Hepatocyte (in vitro differentiated cells): ENCODE measurements around the gene ZNF91.

Source experiments
- EZH2 ChIP-seq: fragments of 200-600 bp; sonication (generic); IDR thresholded peaks from 2 replicates; pipeline ENCODE4 v1.6.1; 2016; ENCODE audit warnings: antibody characterized with exemption, mild to moderate bottlenecking, borderline replicate concordance
- EZH2phosphoT487 ChIP-seq: fragments of 200-600 bp; sonication (generic); IDR thresholded peaks from one replicate; pipeline ENCODE4 v1.6.1; 2018; ENCODE audit warnings: antibody characterized with exemption, mild to moderate bottlenecking, low read depth, moderate library complexity; ENCODE audit not compliant: unreplicated experiment, severe bottlenecking
- TF ChIP-seq, protein P1 (sequence below): fragments of 200-600 bp; sonication (generic); IDR thresholded peaks from 2 replicates; pipeline ENCODE4 v1.5.1; 2016; ENCODE audit warnings: antibody characterized with exemption, mild to moderate bottlenecking; ENCODE audit not compliant: poor library complexity

DNA sequence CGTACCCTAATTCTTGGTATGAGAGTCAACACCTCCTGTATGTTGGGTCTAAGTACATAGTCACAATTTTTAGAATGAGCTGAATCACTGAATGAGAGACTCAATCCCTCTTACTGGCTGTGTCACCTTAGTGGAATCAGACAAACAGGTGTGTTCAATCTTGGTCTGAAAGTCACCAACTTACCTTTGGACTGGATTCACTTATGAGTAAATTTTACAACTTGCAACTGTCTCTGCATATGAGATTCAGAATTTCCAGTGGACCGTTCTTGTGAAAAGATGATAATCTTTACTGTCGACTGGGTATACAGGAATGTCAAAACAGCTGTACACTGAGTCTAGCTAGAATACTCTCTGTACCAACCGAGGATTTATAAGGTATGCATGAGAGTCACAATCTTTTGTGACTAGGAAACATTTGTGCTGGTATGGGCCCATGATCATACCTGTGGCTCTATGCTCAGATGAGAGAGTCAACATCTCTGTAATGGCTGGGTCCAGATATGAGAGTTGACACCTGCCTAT, 5.9 kb upstream of the ZNF91 start:
- TF ChIP-seq, protein P1, sequence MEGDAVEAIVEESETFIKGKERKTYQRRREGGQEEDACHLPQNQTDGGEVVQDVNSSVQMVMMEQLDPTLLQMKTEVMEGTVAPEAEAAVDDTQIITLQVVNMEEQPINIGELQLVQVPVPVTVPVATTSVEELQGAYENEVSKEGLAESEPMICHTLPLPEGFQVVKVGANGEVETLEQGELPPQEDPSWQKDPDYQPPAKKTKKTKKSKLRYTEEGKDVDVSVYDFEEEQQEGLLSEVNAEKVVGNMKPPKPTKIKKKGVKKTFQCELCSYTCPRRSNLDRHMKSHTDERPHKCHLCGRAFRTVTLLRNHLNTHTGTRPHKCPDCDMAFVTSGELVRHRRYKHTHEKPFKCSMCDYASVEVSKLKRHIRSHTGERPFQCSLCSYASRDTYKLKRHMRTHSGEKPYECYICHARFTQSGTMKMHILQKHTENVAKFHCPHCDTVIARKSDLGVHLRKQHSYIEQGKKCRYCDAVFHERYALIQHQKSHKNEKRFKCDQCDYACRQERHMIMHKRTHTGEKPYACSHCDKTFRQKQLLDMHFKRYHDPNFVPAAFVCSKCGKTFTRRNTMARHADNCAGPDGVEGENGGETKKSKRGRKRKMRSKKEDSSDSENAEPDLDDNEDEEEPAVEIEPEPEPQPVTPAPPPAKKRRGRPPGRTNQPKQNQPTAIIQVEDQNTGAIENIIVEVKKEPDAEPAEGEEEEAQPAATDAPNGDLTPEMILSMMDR, result no peak
- TF ChIP-seq EZH2 (no peak), EZH2phosphoT487 (no peak)
